Islet precursor cell (in vitro differentiated cells): Measurements from ENCODE around the gene TRPC4AP.

Experiments used
- DNase-seq: peaks from one replicate; pipeline ENCODE4 v3.0.0-alpha.2; 2018

TRPC4AP gene

DNA sequence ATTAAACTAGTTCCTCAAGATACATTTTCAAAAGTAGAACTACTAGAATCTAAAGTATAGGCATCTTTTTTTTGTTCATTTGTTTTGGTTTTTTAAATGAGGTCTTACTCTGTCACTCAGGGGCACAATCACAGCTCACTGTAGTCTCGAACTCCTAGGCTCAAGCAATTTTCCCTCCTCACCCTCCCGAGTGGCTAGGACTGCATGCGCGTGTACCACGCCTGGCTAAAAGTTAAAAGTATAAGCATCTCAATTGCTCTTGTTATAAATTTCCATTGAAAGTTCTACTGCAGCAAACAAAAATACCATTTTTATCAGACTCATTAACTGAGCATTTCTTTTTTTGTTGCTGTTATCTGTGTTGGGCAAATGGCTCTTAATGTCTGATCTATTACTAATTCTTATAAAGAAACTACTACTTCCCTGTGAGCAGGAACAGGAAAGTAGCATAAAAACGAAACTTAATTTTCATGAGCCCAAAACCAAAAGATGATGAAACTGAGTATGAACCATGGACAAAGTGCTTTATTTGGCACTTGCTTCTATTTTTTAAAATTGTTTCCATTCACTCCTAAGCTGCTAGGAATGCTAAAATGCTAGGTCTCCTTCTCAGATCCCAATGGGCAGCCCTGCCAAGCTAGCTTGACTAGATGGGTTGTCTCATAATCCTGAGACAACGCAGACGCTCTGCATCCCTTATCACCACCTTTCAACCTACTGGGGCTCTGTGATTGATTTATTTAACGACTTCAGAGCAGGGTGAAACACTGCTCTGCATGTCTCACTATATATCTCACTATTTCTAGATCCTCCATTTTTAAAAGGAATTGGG lies 36.9 kb downstream of the TRPC4AP start:
- peak; percentile 64 for DNase-seq

DNA sequence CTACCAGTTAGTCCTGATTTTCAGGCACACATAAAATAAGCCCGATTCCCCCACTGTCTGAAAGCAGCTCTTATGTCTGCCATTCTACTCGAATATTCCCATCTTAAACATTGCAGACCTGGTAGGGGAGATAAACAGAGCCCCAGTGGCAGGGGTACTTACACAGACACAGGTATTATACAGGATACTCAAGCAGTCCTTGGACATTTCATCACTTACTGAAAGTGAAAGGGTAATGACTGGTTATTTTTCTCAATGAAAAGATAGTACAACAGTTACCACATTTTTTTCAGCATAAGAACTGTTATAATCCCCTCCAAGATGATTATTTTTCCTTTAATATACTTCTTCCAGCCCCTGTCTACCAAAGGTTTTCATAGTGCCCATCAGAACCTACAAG lies 37.8 kb downstream of the TRPC4AP start:
- no peak for DNase-seq

DNA sequence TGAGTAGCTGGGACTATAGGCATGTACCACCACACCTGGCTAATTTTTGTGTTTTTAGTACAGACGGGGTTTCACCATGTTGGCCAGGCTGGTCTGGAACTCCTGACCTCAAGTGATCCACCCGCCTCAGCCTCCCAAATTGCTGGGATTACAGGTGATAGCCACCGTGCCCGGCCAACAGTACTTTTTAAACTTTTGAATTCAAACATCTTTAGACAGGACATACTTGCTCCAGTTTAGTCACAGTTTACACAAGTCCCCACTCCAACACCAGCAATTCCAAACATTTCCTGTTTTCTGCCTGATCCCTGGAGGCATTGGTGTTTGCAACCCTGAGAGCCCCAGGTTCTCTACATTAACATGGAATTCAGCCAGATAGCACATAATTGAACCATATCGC lies 40.0 kb downstream of the TRPC4AP start:
- DNase-seq, result peak; percentile 71

DNA sequence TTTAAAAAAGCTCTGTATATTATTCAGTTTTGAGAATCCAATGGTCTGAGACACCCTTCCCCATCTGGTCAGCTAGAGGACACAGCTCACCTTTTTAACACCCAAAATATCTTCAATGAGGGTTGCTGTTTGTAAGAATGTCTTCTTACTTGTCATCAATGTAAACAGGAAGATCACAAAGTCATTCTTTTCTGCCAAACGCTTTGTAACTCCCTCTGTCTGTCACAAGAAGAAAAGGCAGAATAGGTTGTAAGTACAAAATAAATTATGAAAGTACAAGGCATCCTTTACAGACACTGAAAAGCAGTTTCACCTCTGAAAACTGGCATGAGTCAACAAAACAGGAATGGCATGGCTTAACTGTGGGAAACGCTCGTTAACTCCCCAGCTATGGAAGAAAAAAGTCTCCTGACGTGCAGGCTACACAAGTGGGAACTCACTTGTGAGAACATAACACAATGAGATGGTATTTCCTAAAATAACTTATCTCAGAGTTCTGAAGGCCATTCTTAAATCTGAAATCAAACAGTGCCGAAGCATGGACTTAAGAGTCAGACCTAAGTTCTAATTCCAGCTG lies 42.7 kb downstream of the TRPC4AP start:
- peak; percentile 75 for DNase-seq

DNA sequence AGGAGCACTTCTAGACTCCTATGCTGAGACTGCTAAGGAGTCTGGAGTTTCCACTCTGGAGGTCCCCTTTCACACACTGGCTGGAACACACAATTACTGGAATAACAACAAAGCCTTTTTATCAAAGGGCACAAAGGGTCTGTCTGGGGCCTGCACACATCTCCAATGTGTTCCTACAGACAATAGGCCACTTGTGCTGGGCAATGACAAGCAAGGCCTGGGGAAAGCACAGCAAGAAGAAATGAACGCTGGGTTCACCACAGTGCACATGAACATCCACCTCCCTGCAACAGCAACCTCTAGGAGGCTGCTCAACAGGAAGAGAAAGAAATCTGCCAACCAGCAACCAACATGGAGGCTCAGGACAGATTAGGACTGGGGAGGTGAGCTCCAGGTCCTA lies 43.9 kb downstream of the TRPC4AP start:
- DNase-seq, result peak; percentile 85

DNA sequence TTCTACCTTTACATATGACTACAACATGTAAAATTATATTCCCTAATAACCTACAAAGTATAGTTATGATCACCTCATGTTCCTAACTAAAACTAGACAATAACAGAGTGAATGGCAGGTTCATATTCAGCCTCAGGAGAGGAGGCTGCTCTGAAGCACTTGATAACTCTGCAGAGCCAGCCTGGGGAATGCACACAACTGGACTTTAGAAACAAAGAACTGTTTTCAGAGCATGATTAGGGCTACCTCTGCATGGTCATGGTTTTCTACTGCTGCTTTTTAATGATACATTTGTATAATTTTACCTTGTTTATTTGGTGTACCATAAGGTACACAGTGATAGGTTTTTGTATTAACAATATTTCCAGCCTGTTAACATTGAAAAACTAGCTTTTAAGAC lies 50.3 kb downstream of the TRPC4AP start:
- DNase-seq, result no peak

DNA sequence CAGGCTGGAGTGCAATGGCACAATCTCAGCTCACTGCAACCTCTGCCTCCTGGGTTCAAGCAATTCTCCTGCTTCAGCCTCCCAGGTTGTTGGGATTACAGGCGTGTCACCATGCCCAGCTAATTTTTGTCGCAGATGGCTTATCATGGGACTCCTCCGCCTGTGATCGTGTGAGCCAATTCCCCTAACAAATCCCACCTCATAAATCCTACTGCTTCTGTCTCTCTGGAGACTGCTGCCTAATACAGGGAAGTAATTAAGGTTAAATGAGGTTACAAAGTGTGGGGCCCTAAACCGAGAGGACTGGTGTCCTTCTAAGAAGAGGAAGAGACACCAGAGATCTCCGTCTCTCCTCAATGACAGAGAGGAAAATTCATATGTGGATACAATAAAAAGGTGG lies 52.0 kb downstream of the TRPC4AP start:
- DNase-seq, result no peak

DNA sequence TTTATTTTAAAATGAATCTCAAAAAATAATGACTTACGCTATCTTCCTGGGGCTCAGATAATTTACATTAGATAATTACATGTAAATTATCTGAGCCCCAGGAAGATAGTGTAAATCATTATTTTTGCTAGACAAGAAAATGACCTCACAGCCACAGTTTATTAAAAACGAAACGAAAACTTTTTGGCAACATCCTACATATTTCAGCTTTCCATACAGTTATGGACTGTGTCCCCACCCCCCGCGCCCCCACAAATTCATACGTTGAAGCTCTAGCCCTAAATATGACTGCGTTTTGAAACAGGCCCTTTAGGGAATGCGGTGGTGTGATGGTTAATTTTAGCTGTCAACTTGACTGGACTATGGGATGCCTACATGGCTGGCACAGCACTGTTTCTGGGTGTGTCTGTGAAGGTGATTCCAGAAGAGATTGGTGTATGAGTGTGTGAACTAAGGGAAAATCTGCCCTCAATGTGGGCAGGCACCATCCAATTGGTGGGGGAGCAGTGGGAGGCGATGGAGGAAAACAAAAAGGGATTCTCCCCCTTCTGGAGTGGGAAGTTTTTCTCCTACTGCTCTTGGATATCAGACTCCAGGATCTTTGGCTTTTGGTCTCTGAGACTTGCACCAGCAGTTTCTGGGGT lies 52.6 kb downstream of the TRPC4AP start:
- DNase-seq, result no peak

DNA sequence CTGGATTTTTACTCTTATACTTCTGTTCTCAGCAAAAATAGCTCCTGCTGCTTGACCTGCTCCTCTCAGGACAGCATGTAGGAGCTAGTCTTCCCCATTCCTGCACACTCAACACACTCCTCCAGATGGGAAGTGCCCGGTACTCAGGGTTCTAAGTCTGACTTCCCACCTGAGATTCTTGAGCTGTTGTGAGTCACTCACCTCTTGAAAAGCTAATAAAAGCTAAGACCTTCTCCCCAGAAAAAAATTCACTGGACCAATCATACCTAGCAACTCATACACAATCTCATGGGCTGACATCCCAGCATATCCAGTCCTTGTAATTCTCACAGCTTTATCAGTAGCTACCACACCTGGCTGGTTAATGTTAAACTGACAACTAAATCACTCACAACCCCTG lies 53.5 kb downstream of the TRPC4AP start:
- no peak for DNase-seq

DNA sequence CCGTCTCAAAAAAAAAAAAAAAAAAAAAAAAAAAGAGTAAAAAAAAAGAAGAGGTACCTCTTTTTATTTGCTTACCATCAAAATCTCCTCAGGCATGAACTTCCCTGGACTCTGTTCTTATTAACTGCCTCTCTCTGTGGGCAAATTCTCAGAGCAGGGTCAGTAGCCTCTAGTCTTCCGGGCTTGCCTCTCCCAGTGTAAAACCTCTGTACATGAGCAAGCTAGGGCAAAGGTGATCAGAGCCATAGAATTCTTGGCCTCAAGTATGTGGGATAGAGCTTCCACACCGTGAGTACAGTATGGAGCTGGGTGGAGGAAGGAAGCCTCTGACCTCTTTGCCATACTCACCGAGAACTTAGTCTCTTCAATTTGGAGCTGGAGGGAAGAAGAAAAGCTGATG lies 58.5 kb downstream of the TRPC4AP start:
- no peak for DNase-seq

DNA sequence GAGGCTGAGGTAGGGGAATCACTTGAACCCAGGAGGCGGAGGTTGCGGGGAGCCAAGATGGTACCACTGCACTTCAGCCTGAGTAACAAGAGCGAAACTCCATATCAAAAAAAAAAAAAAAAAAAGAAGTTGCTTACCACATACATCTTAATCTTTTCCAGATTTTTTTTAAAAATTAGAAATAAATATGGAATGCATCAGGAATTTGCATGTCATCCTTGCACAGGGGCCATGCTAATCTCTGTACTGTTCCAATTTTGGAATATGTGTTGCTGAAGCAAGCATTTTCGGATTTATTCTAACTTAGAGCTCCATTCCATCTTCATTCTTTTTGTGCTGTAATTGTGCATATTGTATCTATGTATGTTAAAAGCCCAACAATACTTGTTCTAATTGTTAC lies 62.5 kb downstream of the TRPC4AP start:
- DNase-seq, result no peak

DNA sequence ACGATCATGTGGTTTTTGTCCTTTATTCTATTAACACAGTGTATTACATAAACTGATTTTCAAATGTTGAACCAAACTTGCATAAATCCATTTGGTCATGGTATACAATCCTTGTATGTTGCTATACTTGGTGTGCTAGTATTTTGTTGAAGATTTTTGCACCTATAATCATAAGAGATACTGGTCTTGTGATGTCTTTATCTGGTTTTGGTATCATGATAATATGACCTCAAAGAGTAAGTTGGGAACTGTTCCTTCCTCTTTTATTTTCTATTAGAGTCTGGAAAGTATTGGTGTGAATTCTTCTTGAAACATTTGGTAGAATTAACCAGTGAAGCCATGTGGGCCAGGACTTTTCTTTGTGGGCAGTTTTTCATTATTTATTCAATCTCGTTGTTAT lies 65.3 kb downstream of the TRPC4AP start:
- DNase-seq, result no peak

DNA sequence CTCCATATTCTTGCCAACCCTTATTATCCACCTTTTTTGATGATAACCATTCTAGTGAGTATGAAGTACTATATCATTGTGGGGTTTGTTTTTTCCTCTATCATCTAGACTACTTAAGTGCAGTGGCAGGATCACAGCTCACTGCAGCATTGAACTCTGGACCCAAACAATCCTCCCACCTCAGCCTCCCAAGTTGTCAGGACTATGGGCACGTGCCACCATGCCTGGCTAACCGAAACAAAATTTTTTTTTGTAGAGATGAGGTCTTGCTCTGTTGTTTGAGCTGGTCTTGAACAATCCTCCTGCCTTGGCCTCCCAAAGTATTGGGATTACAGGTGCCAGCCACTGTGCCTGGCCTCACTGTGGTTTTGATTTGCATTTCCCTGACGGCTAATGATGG lies 67.5 kb downstream of the TRPC4AP start:
- DNase-seq, result no peak

DNA sequence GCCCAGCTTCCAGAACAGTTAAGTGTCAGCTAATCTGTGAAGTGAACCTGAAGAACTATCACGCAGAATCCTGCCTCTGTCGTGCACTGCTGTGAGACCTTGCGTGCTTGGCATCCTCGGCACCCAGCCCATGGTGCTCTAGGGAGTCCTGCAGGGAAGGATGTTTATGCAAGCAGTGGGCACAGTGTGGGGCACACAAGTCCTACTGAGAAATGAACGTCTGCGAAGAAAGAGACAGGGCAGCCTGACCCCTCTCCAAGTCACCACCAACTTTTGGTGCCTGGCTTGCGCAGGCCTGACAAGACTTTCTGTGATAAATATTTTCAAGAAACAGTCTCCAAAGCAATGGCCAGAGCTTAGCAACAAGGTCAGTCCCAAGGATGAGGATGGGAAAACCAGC lies 69.0 kb downstream of the TRPC4AP start:
- DNase-seq, result peak; percentile 22

DNA sequence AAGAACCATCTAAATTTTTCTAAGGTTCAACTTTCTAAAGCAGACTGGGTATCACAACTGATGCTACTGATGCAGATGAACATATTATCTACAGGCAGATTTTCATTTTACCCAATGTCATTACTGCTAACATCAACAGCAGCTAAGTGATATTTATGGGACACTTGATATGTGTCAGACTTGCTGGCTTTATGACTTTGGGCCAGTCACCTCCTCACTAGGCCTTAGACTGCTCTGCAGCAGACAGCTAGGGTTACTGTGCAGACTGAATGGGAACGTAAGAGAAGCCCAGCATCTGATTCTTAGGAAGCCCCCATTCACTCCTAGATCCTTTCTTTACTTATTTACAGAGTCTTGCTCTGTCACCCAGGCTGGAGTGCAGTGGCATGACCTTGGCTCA lies 70.8 kb downstream of the TRPC4AP start:
- peak; percentile 4 for DNase-seq

DNA sequence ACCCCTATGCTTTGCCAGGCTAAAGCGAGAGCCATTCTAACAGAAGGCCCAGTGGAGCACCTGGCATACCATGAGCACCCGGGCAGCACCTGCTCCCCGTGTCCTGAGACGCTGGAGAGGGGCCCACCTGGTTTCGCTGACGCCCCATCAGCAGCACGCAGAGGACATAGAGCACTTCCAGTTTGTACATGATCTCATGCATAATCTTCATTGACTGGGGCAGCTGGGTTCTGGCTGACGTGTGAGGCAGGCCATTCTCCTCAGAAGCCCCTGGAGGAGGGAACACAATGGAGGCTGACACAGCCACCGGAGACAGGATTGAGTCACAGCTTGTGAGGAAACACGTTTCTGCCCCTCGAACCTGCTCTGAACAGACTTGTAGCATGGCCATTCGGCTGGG lies 71.5 kb downstream of the TRPC4AP start:
- DNase-seq, result peak; percentile 37

DNA sequence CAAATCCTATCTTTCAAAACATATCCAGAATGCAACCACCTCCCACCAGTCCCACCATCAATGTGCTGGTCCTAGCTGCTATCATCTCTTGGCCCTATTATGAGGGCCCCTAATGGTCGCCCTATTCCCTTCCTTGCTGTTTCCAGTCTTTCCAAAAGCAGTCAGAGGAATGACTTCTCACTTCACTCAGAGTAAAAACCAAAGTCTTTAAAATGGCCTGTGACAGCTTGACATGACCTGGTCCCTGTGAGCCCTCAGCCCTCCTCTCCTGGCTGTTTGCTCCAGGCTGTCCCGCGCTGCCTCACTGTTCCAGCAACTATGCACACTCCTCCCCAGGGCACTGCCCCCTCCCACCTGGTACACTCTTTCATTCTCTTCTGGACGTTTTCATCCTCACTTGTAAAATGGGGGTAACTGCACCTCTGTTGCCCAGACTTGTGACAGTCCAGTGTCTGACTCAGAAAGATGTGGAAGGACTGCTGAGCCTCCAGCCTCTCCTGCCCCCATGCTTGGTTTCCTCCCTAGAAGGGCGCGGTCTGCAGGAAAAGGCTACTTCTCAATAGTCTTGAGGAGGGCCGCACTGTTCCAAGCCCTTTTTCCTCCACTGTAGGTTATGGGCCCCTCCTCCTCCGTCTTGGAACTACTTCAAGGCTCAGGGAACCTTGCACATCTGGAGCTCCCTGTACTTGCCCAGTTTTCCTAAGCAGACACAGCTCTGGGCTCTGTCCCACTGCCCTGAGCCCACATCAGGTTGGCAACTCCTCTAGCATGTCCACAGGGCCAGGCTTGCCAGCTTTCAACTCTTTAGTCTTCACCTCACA lies 72.3 kb downstream of the TRPC4AP start:
- no peak for DNase-seq

DNA sequence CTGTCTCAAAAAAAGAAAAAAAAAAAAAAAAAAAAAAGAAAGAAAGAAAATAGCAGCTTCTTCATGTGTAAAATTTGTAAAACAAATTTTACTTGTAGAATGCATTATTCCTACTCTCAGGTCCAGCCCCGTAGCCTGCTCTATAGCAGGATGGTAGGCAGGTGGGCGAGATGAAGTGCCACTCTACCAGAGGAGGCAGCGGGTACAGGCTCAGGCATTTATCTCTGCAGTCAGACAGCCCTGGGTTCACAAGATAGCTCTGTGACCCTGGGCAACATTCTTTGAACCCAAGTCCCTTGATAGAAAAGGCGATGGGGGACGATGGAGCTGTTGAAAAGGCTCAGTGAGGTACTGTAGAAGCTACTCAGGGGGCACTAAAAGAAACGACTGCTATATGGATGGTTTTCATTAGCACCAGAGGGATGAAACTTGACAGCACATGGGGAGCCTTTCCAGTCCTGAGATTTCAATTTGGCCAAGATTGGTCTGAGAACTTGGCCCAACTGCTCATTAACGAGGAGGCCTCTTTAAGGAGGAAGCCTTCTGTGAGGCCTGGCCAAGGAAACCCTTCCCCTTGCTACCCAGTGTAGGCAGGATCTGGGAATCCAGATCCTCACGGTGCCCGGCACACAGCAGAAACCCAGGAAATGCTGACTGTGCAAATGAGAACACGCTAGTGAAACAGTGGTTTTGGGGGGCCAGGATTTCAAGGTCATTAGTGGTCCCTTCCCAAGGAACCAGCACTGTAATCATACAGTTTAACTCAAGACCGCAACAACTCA lies 73.8 kb downstream of the TRPC4AP start:
- DNase-seq, result no peak

DNA sequence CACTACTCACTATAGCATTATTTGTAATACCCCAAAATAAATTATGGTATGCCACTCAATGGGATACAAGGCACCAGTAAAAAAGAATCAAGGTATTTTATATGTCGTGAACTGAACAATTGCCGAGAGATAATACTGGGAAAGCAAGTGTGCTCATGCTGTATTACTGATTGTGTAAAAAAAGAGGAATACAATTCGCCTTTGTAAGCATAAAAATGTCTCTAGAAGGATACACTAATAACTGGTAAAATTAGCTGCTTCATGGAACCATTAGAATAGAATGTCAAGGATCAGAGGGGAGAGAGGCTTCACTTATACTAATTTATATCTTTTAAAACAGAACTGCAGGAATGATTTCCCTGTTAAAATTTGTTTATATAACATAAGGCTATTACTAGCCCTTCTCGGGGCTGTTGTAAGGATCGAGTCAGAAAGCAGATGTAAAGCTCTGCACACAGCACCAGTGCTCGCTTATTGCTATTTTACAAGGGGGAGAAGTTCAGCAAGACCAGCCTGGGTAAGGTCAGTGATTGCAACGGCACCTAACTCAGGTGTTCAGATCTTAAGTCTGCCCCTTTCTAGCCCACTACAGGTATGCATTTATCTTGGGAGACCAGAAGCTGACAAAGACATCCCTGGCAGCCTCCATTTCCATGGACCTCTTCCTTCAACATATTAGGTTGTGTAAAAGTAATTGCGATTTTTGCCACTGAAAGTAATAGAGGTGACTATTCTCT lies 75.3 kb downstream of the TRPC4AP start:
- DNase-seq, result no peak

DNA sequence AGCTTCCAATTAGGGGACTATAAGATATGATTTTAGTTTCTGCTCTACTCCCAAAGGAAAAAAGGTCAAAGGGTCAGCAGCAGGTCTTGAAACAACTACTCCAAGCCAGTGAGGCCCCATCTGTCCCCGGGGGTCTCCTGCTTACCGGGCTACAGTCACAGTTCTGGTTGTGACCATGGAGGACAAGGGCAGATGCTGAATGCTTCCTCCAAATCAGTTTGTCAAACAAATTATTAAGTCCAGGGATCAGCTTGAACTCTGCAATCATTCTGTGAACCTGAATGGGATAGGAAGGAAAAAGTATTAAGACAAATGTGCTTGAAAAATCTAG lies 76.8 kb downstream of the TRPC4AP start:
- DNase-seq, result no peak

DNA sequence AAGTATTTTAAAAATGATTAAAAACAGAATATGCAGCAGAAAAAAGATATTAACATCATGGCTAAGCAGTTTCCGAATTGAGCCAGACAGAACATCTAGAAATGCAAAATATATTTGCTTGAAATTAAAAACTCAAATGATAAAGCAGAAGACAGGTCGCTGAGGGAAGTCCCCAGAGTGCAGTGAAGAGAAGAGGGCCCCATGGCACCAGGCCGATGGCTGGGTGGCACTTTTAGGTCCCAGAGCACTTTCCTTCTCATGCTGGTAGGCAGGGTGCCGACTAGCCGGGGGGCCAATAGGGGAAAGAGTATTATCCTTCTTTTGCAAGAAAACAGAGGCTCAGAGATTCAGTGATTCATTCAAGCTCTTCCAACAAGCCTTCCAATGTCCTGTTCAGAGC lies 78.1 kb downstream of the TRPC4AP start:
- peak; percentile 35 for DNase-seq
